ENCODE measurements around the gene PTPN1.
"Not testable (repeated sequence)": the region's sequence is repeated elsewhere in the genome, so short reads cannot be mapped to it uniquely, and the experiment has no call there.

The PTPN1 gene

GRCh38 chr20:50469796-50470195 lies 40.4 kb upstream of the PTPN1 start:
- H2AFZ ChIP-seq (ENCODE audit: low read length, unreplicated experiment), result no peak overlapping the region
- no peaks in the 10 kb centered on the region for H3K36me3 ChIP-seq (ENCODE audit: insufficient read depth, low read length)
- H3K27me3 ChIP-seq (ENCODE audit: insufficient read depth, low read length), result no peaks in the 10 kb centered on the region
- H3K27ac ChIP-seq (ENCODE audit: low read depth, low read length), result no peak overlapping the region
- H3K4me1 ChIP-seq (ENCODE audit: control insufficient read depth, insufficient read depth, low read length, unreplicated experiment), result peaks cover 1% of the 10 kb centered on the region
- no peaks in the 10 kb centered on the region for H3K79me2 ChIP-seq (ENCODE audit: control insufficient read depth, insufficient read depth, low read length, unreplicated experiment)
- no peak overlapping the region for H3K4me3 ChIP-seq (ENCODE audit: low read depth, low read length)

GRCh38 chr20:50470264-50470858 lies 39.8 kb upstream of the PTPN1 start:
- H3K27ac ChIP-seq (ENCODE audit: low read depth, low read length), result no peak overlapping the region
- H3K36me3 ChIP-seq (ENCODE audit: insufficient read depth, low read length), result no peaks in the 10 kb centered on the region
- no peak overlapping the region for H3K4me3 ChIP-seq (ENCODE audit: low read depth, low read length)
- H3K79me2 ChIP-seq (ENCODE audit: control insufficient read depth, insufficient read depth, low read length, unreplicated experiment), result no peaks in the 10 kb centered on the region
- peaks cover 5% of the 10 kb centered on the region for H3K4me1 ChIP-seq (ENCODE audit: control insufficient read depth, insufficient read depth, low read length, unreplicated experiment)
- H2AFZ ChIP-seq (ENCODE audit: low read length, unreplicated experiment), result no peak overlapping the region
- no peaks in the 10 kb centered on the region for H3K27me3 ChIP-seq (ENCODE audit: insufficient read depth, low read length)

- Histone ChIP-seq H3K27ac (ENCODE audit: low read depth, low read length) (no peak overlapping the region), H3K79me2 (ENCODE audit: control insufficient read depth, insufficient read depth, low read length, unreplicated experiment) (no peaks in the 10 kb centered on the region), H2AFZ (ENCODE audit: low read length, unreplicated experiment) (no peak overlapping the region), H3K4me1 (ENCODE audit: control insufficient read depth, insufficient read depth, low read length, unreplicated experiment) (peaks cover 12% of the 10 kb centered on the region), H3K4me3 (ENCODE audit: low read depth, low read length) (no peak overlapping the region), H3K27me3 (ENCODE audit: insufficient read depth, low read length) (no peaks in the 10 kb centered on the region), H3K36me3 (ENCODE audit: insufficient read depth, low read length) (no peaks in the 10 kb centered on the region)
These were observed 39.0 kb upstream of the PTPN1 start for GRCh38 chr20:50471231-50471630.

GRCh38 chr20:50472693-50473664 lies 37.2 kb upstream of the PTPN1 start:
- H3K27me3 ChIP-seq (ENCODE audit: insufficient read depth, low read length), result no peaks in the 10 kb centered on the region
- H3K4me3 ChIP-seq (ENCODE audit: low read depth, low read length), result no peak overlapping the region
- H2AFZ ChIP-seq (ENCODE audit: low read length, unreplicated experiment), result no peak overlapping the region
- H3K4me1 ChIP-seq (ENCODE audit: control insufficient read depth, insufficient read depth, low read length, unreplicated experiment), result peaks cover 12% of the 10 kb centered on the region
- H3K27ac ChIP-seq (ENCODE audit: low read depth, low read length), result no peak overlapping the region
- H3K36me3 ChIP-seq (ENCODE audit: insufficient read depth, low read length), result no peaks in the 10 kb centered on the region
- no peaks in the 10 kb centered on the region for H3K79me2 ChIP-seq (ENCODE audit: control insufficient read depth, insufficient read depth, low read length, unreplicated experiment)

- not testable (repeated sequence) for H3K79me2 ChIP-seq (ENCODE audit: control insufficient read depth, insufficient read depth, low read length, unreplicated experiment); H3K27ac ChIP-seq (ENCODE audit: low read depth, low read length)
These were observed 35.8 kb upstream of the PTPN1 start for GRCh38 chr20:50474356-50474755.

GRCh38 chr20:50475681-50476292 lies 34.4 kb upstream of the PTPN1 start:
- Histone ChIP-seq H3K4me1 (ENCODE audit: control insufficient read depth, insufficient read depth, low read length, unreplicated experiment) (peaks cover 12% of the 10 kb centered on the region), H3K27ac (ENCODE audit: low read depth, low read length) (peak overlapping the region; percentile 13; the same call in 1 of the 2 replicates), H2AFZ (ENCODE audit: low read length, unreplicated experiment) (no peak overlapping the region)

More at GRCh38 chr20:50474356-50474755, 35.8 kb upstream of the PTPN1 start:
- H2AFZ ChIP-seq (ENCODE audit: low read length, unreplicated experiment); H3K4me3 ChIP-seq (ENCODE audit: low read depth, low read length); H3K27me3 ChIP-seq (ENCODE audit: insufficient read depth, low read length); H3K36me3 ChIP-seq (ENCODE audit: insufficient read depth, low read length): not testable (repeated sequence)
- peaks cover 12% of the 10 kb centered on the region for H3K4me1 ChIP-seq (ENCODE audit: control insufficient read depth, insufficient read depth, low read length, unreplicated experiment)

DNA sequence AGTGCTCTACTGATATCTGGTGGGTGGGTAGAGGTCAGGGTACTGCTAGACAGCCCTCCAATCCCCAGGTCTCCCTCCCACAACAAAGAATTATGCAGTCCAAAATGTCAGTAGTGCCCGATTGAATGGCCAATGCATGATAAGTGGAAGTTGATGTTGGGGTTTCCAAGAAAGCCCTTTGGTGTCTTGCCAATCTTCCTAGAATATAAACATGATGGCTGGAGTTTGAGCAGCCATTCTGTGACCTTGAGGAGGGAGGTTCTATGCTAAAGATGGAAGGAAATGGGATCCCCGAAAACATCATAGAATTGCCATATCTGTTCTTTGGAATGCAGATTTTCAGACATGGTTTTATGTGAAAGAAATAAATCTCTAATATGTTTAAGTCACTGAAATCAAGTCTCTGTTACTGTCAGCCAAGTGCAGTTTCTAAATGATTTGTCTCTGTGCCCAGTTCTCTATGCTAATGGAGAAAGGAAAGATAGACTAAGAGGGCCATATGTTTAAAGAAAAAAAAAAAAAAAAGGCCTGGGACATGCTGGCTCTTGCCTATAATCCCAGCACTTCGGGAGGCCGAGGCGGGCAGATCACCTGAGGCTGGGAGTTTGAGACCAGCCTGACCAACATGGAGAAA lies 32.8 kb upstream of the PTPN1 start:
- H3K27ac ChIP-seq (ENCODE audit: low read depth, low read length), result no peak overlapping the region; the same call in 1 of the 2 replicates
- no peaks in the 10 kb centered on the region for H3K36me3 ChIP-seq (ENCODE audit: insufficient read depth, low read length)
- H2AFZ ChIP-seq (ENCODE audit: low read length, unreplicated experiment), result no peak overlapping the region
- no peak overlapping the region for H3K4me3 ChIP-seq (ENCODE audit: low read depth, low read length)
- no peaks in the 10 kb centered on the region for H3K27me3 ChIP-seq (ENCODE audit: insufficient read depth, low read length)
- no peaks in the 10 kb centered on the region for H3K79me2 ChIP-seq (ENCODE audit: control insufficient read depth, insufficient read depth, low read length, unreplicated experiment)
- peaks cover 18% of the 10 kb centered on the region for H3K4me1 ChIP-seq (ENCODE audit: control insufficient read depth, insufficient read depth, low read length, unreplicated experiment)

More at GRCh38 chr20:50475681-50476292, 34.4 kb upstream of the PTPN1 start:
- Histone ChIP-seq H3K27me3 (ENCODE audit: insufficient read depth, low read length) (no peaks in the 10 kb centered on the region), H3K79me2 (ENCODE audit: control insufficient read depth, insufficient read depth, low read length, unreplicated experiment) (no peaks in the 10 kb centered on the region), H3K4me3 (ENCODE audit: low read depth, low read length) (no peak overlapping the region), H3K36me3 (ENCODE audit: insufficient read depth, low read length) (no peaks in the 10 kb centered on the region)

- H2AFZ ChIP-seq (ENCODE audit: low read length, unreplicated experiment), result no peak overlapping the region
- H3K4me1 ChIP-seq (ENCODE audit: control insufficient read depth, insufficient read depth, low read length, unreplicated experiment), result peaks cover 18% of the 10 kb centered on the region
- no peaks in the 10 kb centered on the region for H3K36me3 ChIP-seq (ENCODE audit: insufficient read depth, low read length)
- no peak overlapping the region for H3K27ac ChIP-seq (ENCODE audit: low read depth, low read length)
- no peak overlapping the region for H3K4me3 ChIP-seq (ENCODE audit: low read depth, low read length)
- H3K79me2 ChIP-seq (ENCODE audit: control insufficient read depth, insufficient read depth, low read length, unreplicated experiment), result no peaks in the 10 kb centered on the region
- no peaks in the 10 kb centered on the region for H3K27me3 ChIP-seq (ENCODE audit: insufficient read depth, low read length)
These were observed 31.8 kb upstream of the PTPN1 start for GRCh38 chr20:50478162-50478990.

DNA sequence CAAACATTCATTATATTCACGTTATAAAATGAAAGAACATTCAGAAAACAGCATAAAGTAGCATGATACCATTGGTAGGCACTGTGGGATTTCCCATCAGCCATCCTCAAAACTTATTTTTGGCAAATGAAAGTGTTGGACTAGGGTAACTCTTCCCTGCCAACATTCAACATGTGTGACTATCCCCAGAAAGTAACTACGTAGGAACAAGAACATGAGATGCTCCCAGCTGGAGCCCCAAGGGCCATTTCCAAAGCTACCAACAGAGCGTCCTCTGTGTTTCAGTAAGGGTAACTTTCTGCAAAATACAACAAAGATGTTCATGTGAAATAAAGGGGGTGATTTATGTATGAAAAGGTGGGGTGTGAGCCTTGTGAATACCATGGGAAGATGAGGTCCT lies 28.4 kb upstream of the PTPN1 start:
- no peak overlapping the region for H3K27ac ChIP-seq (ENCODE audit: low read depth, low read length)
- H3K4me3 ChIP-seq (ENCODE audit: low read depth, low read length), result no peak overlapping the region
- no peaks in the 10 kb centered on the region for H3K79me2 ChIP-seq (ENCODE audit: control insufficient read depth, insufficient read depth, low read length, unreplicated experiment)
- no peaks in the 10 kb centered on the region for H3K27me3 ChIP-seq (ENCODE audit: insufficient read depth, low read length)
- no peaks in the 10 kb centered on the region for H3K36me3 ChIP-seq (ENCODE audit: insufficient read depth, low read length)
- peaks cover 13% of the 10 kb centered on the region for H3K4me1 ChIP-seq (ENCODE audit: control insufficient read depth, insufficient read depth, low read length, unreplicated experiment)
- H2AFZ ChIP-seq (ENCODE audit: low read length, unreplicated experiment), result no peak overlapping the region
